Ovary (tissue), 3 donors: ENCODE data around the gene KLRF2.

ENCODE experiments used
- EP300 ChIP-seq: sonication (generic); formaldehyde crosslinking; IDR thresholded peaks from one replicate; pipeline ENCODE4 v1.6.1; 2017; ENCODE audit warnings: antibody characterized with exemption
- TF ChIP-seq, protein P1 (sequence below), 3 donors: fragments of 450-650 bp in 2 of 3; fragments of 200-600 bp in 1 of 3; IDR thresholded peaks; one replicate each; pipeline versions ENCODE4 v1.5.1 to v1.8.0; 2016 to 2022; ENCODE audit warnings: antibody characterized with exemption in 3 of 3, mild to moderate bottlenecking in 1 of 3
- donor health status: DM: no; HTN: no; CAD: no.

DNA sequence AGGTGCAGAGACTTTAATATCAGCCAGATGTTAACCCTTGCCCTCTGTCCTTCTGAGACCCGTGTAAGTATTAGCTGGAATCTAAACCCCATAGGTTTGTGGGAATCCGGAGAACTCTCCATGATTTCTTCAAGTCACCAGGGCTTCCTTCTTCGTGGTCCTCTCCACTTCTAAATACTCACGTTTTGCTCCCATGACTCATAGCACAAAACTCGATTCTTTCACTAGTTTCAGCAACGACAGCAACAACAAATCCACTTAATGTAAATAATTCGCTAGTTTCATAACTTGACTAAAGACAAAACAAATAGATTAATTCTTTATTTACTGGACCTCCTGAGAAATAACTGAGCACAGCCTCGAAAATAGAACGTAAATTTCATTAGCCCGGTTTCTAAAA lies 55.3 kb downstream of the KLRF2 start:
- TF ChIP-seq, protein P1, sequence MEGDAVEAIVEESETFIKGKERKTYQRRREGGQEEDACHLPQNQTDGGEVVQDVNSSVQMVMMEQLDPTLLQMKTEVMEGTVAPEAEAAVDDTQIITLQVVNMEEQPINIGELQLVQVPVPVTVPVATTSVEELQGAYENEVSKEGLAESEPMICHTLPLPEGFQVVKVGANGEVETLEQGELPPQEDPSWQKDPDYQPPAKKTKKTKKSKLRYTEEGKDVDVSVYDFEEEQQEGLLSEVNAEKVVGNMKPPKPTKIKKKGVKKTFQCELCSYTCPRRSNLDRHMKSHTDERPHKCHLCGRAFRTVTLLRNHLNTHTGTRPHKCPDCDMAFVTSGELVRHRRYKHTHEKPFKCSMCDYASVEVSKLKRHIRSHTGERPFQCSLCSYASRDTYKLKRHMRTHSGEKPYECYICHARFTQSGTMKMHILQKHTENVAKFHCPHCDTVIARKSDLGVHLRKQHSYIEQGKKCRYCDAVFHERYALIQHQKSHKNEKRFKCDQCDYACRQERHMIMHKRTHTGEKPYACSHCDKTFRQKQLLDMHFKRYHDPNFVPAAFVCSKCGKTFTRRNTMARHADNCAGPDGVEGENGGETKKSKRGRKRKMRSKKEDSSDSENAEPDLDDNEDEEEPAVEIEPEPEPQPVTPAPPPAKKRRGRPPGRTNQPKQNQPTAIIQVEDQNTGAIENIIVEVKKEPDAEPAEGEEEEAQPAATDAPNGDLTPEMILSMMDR (IDR thresholded peaks at IDR 0.05) = no peak
- TF ChIP-seq EP300 = no peak
